ENCODE results near the gene ADH6.
"Not testable (repeated sequence)": the region's sequence is repeated elsewhere in the genome, so short reads cannot be mapped to it uniquely, and the experiment has no call there.

ADH6 gene

GRCh38 chr4:99219072-99219471 is at the start of gene ADH6:
TSS of gene ADH6 (minus strand) at chr4:99219246. CDS start at chr4:99219152, 94 bp downstream.
- DNase-seq, result no peak

- no peak for DNase-seq
Measured at GRCh38 chr4:99264927-99265326, 45.9 kb upstream of the ADH6 start.

- DNase-seq, result no peak
Measured at GRCh38 chr4:99252746-99253145, 33.7 kb upstream of the ADH6 start.

- no peak for DNase-seq
Measured at GRCh38 chr4:99248714-99249113, 29.7 kb upstream of the ADH6 start.

GRCh38 chr4:99235955-99236354 is 16.9 kb upstream of the ADH6 start:
- DNase-seq, result no peak

- DNase-seq, result no peak
Measured at GRCh38 chr4:99234331-99235010, 15.4 kb upstream of the ADH6 start.

- not testable (repeated sequence) for DNase-seq
Measured at GRCh38 chr4:99233397-99233796, 14.4 kb upstream of the ADH6 start.

GRCh38 chr4:99228706-99229105 is 9.7 kb upstream of the ADH6 start:
- not testable (repeated sequence) for DNase-seq

GRCh38 chr4:99227646-99228045 is 8.6 kb upstream of the ADH6 start:
- DNase-seq, result not testable (repeated sequence)

- no peak for DNase-seq
Measured at GRCh38 chr4:99221980-99222379, 2.9 kb upstream of the ADH6 start.

- no peak for DNase-seq
Measured at GRCh38 chr4:99219479-99219878, 433 bp upstream of the ADH6 start.

- DNase-seq, result no peak
Measured at GRCh38 chr4:99215521-99215920, 3.5 kb downstream of the ADH6 start.

GRCh38 chr4:99210789-99211188 is 8.3 kb downstream of the ADH6 start:
- DNase-seq, result no peak

GRCh38 chr4:99209671-99210070 is 9.4 kb downstream of the ADH6 start:
- DNase-seq, result no peak

GRCh38 chr4:99208719-99209075 is 10.3 kb downstream of the ADH6 start:
- no peak for DNase-seq

GRCh38 chr4:99207911-99208718 is 10.9 kb downstream of the ADH6 start:
- no peak for DNase-seq

GRCh38 chr4:99207069-99207743 is 11.8 kb downstream of the ADH6 start:
- no peak for DNase-seq

- no peak for DNase-seq
Measured at GRCh38 chr4:99205153-99205979, 13.7 kb downstream of the ADH6 start.

- no peak for DNase-seq
Measured at GRCh38 chr4:99202536-99202935, 16.5 kb downstream of the ADH6 start.

- no peak for DNase-seq
Measured at GRCh38 chr4:99202094-99202493, 17.0 kb downstream of the ADH6 start.

GRCh38 chr4:99201690-99202089 is 17.4 kb downstream of the ADH6 start:
- no peak for DNase-seq

- no peak for DNase-seq
Measured at GRCh38 chr4:99200138-99200537, 18.9 kb downstream of the ADH6 start.

- no peak for DNase-seq
Measured at GRCh38 chr4:99190336-99190735, 28.7 kb downstream of the ADH6 start.
